Endothelial cell of umbilical vein (primary cell): ENCODE measurements around the gene SPRN. TPM values are rescaled to one million over a fixed set of nuclear protein-coding genes. Genes with fewer than 3 reads are reported as not detected.

Experiments used
- BruUV-seq: library from RNA; stranded (reverse); fragments of 400-500 nt; replicated peaks from 2 replicates; lab custom pipeline; 2021; lab: Mats Ljungman, UMichigan
- CTCF ChIA-PET: fragments of 300-600, 350-600 bp; sonication (Branson Sonifier 250); formaldehyde crosslinking; loops from one replicate; lab custom pipeline; 2021; ENCODE audit warnings: antibody characterized with exemption, inconsistent platforms; lab: Charles Lee
- POLR2A ChIA-PET: fragments of 300-600, 350-600 bp; sonication (Branson Sonifier 250); formaldehyde crosslinking; loops from one replicate; lab custom pipeline; 2021; ENCODE audit warnings: antibody characterized with exemption, inconsistent platforms; lab: Charles Lee
- DNase-seq: peaks from one replicate; pipeline ENCODE4 v3.0.0-alpha.2; 2011; ENCODE audit warnings: low read depth, low spot score
- FAIRE-seq: peaks from 2 replicates; lab custom pipeline; 2011; peaks lifted over from hg19 to GRCh38; lab: Jason Lieb, UNC
- H2AFZ ChIP-seq: 2 replicates; pipeline ENCODE4 v1.6.0; 2012; ENCODE audit warnings: low read depth, low read length, control low read depth, inconsistent platforms
- H3K27ac ChIP-seq: 2 replicates; pipeline ENCODE4 v1.5.1; 2011; ENCODE audit warnings: low read depth, mild to moderate bottlenecking, control low read depth, low read length, moderate library complexity; ENCODE audit not compliant: insufficient read depth
- H3K27me3 ChIP-seq, 2 experiments: 2 replicates each; pipeline versions ENCODE4 v1.6.0 to v1.6.1; 2011; ENCODE audit warnings: low read length in 2 of 2, mixed read lengths in 1 of 2; ENCODE audit not compliant: control insufficient read depth in 2 of 2, insufficient read depth in 2 of 2
- H3K36me3 ChIP-seq, 2 experiments: 2 replicates in 1 of 2; 3 replicates in 1 of 2; pipeline ENCODE4 v1.5.1; 2011; ENCODE audit warnings: low read length in 2 of 2, mild to moderate bottlenecking in 1 of 2, moderate library complexity in 1 of 2; ENCODE audit not compliant: control insufficient read depth in 2 of 2, insufficient read depth in 2 of 2; ENCODE audit errors: extremely low read depth in 1 of 2
- H3K4me1 ChIP-seq: 3 replicates; pipeline ENCODE4 v1.5.1; 2011; ENCODE audit warnings: mild to moderate bottlenecking, low read length; ENCODE audit not compliant: control insufficient read depth, insufficient read depth; ENCODE audit errors: extremely low read depth
- H3K4me2 ChIP-seq: 2 replicates; pipeline ENCODE4 v1.6.1; 2011; ENCODE audit warnings: low read length, control low read depth, mixed read lengths; ENCODE audit not compliant: insufficient read depth
- H3K4me3 ChIP-seq, 3 experiments: fragments of 200-600 bp in 1 of 3; sonication (generic), shearing (Covaris generic) in 1 of 3; replicated peaks in 1 of 3; 2 replicates each; pipeline ENCODE4 v1.5.1; 2011 to 2016; ENCODE audit warnings: control low read depth in 3 of 3, low read length in 3 of 3, mild to moderate bottlenecking in 2 of 3, inconsistent platforms in 1 of 3, low read depth in 1 of 3, moderate library complexity in 1 of 3; ENCODE audit not compliant: insufficient read depth in 1 of 3
- H3K79me2 ChIP-seq: 2 replicates; pipeline ENCODE4 v1.6.0; 2012; ENCODE audit warnings: low read length, inconsistent platforms; ENCODE audit not compliant: control insufficient read depth, insufficient read depth
- H3K9ac ChIP-seq: replicated peaks from 2 replicates; pipeline ENCODE3; 2011; ENCODE audit warnings: low read length, control low read depth; ENCODE audit not compliant: insufficient read depth; ENCODE audit errors: extremely low read depth
- H3K9me1 ChIP-seq: replicated peaks from 3 replicates; pipeline ENCODE4 v1.6.0; 2011; ENCODE audit warnings: mild to moderate bottlenecking, low read length; ENCODE audit not compliant: control insufficient read depth, insufficient read depth; ENCODE audit errors: extremely low read depth
- H3K9me3 ChIP-seq: replicated peaks from 2 replicates; pipeline ENCODE4 v1.5.1; 2012; ENCODE audit warnings: low read length, inconsistent platforms; ENCODE audit not compliant: control insufficient read depth, insufficient read depth
- H4K20me1 ChIP-seq: replicated peaks from 2 replicates; pipeline ENCODE3; 2011; ENCODE audit warnings: mild to moderate bottlenecking, low read length; ENCODE audit not compliant: control insufficient read depth, insufficient read depth; ENCODE audit errors: extremely low read depth
- CTCF ChIP-seq, 2 donors: IDR thresholded peaks; 1 replicate in 1 of 2; 2 replicates in 1 of 2; pipeline ENCODE4 v1.5.1; 2011; ENCODE audit warnings: low read length in 2 of 2, mild to moderate bottlenecking in 2 of 2, moderate library complexity in 2 of 2, control low read depth in 1 of 2, inconsistent platforms in 1 of 2, low read depth in 1 of 2; ENCODE audit not compliant: insufficient read depth in 1 of 2; ENCODE audit errors: extremely low read depth in 1 of 2
- EZH2 ChIP-seq: IDR thresholded peaks from 2 replicates; pipeline ENCODE4 v1.6.1; 2012; ENCODE audit warnings: borderline replicate concordance, low read depth, mild to moderate bottlenecking, moderate library complexity, low read length, inconsistent platforms; ENCODE audit not compliant: severe bottlenecking
- FOS ChIP-seq: IDR thresholded peaks from 2 replicates; pipeline ENCODE4 v1.6.1; 2011; ENCODE audit warnings: mild to moderate bottlenecking, low read length, moderate library complexity, borderline replicate concordance; ENCODE audit not compliant: insufficient read depth
- GATA2 ChIP-seq: IDR thresholded peaks from 2 replicates; pipeline ENCODE4 v1.7.0; 2011; ENCODE audit warnings: low read depth, mild to moderate bottlenecking, moderate library complexity, mixed read lengths, low read length; ENCODE audit not compliant: insufficient read length, insufficient read depth
- JUN ChIP-seq: IDR thresholded peaks from 2 replicates; pipeline ENCODE4 v1.6.1; 2011; ENCODE audit warnings: borderline replicate concordance, low read depth; ENCODE audit not compliant: insufficient read length, insufficient read depth
- MAX ChIP-seq: IDR thresholded peaks from 2 replicates; pipeline ENCODE4 v1.6.1; 2011; ENCODE audit not compliant: insufficient read depth, insufficient read length
- MYC ChIP-seq: IDR thresholded peaks from one replicate; pipeline ENCODE4 v1.6.1; 2011; ENCODE audit warnings: mild to moderate bottlenecking, low read depth, low read length
- POLR2A ChIP-seq: IDR thresholded peaks from 2 replicates; pipeline ENCODE4 v1.6.1; 2012; ENCODE audit warnings: low read depth, mild to moderate bottlenecking, control low read depth, low read length
- POLR2AphosphoS5 ChIP-seq: IDR thresholded peaks from 2 replicates; pipeline ENCODE4 v1.6.1; 2012; ENCODE audit warnings: low read depth, mild to moderate bottlenecking, control low read depth, low read length, moderate library complexity; ENCODE audit not compliant: insufficient read depth
- dilution Hi-C: fragments of 300-500 bp; cut with MboI; formaldehyde crosslinking; loops from one replicate; pipeline ENCODE4 v1.15.0; 2019; ENCODE audit warnings: low sequenced_read_pairs; ENCODE audit not compliant: extremely low pct_ligation_motif_present
- intact Hi-C: fragments of 100-400 bp; cut with micrococcal nuclease; formaldehyde crosslinking; loops from one replicate; pipeline ENCODE4 v1.10.0; 2022
- polyA plus RNA-seq, 4 experiments: library from polyadenylated mRNA; depleted of rRNA in 3 of 4; stranded (reverse) in 3 of 4; unstranded in 1 of 4; fragments of >200 nt; gene quantifications; 2 replicates each; pipeline versions ENCODE4 v1.2.1 to v1.2.3, GENCODE V29; 2011 to 2012; ENCODE audit warnings: missing spikeins in 1 of 4
- total RNA-seq: library from RNA; stranded (reverse); gene quantifications from 2 replicates; pipeline ENCODE4 v1.2.3, GENCODE V29; 2021

Gene SPRN
- total and polyA plus RNA-seq, 2 donors (not counting 3 experiments of a cell fraction or from before 2014, with no cell fraction given): 0.13 TPM; not detected in 1

GRCh38 chr10:133403784-133404183 lies 20.6 kb downstream of the SPRN start:
- TF ChIP-seq EZH2 (no peak), MYC (no peak), JUN (no peak), POLR2A (no peak), POLR2AphosphoS5 (no peak), GATA2 (no peak), FOS (no peak), MAX (no peak)

GRCh38 chr10:133403359-133403758 lies 21.1 kb downstream of the SPRN start:
- no peak overlapping the region for H3K27ac ChIP-seq
- no peaks in the 10 kb centered on the region for H3K9me3 ChIP-seq
- no peak overlapping the region for H3K9ac ChIP-seq
- no peak overlapping the region for H3K4me3 ChIP-seq
- intact Hi-C loops (no loop called here), dilution Hi-C loops (no loop called here)
- CTCF ChIA-PET: no interaction called here
- BruUV-seq: no TSS peak
- no peaks in the 10 kb centered on the region for H3K4me1 ChIP-seq
- no peaks in the 10 kb centered on the region for H4K20me1 ChIP-seq
- FAIRE-seq (no peak), DNase-seq (no peak)
- H2AFZ ChIP-seq: no peak overlapping the region
- POLR2A ChIA-PET: no interaction called here
- H3K9me1 ChIP-seq: no peaks in the 10 kb centered on the region
- no peak overlapping the region for H3K4me2 ChIP-seq
- TF ChIP-seq POLR2A (no peak), MYC (no peak), FOS (no peak), EZH2 (no peak), MAX (no peak), GATA2 (no peak), JUN (no peak), CTCF (IDR thresholded peaks at IDR 0.05; ENCODE audit: extremely low read depth in 1 of 2, insufficient read depth in 1 of 2, low read depth in 1 of 2, low read length in 2 of 2) (no peak)
- no peaks in the 10 kb centered on the region for H3K27me3 ChIP-seq
- peaks cover 15 to 27% of the 10 kb centered on the region in 2 experiments for H3K36me3 ChIP-seq
- H3K79me2 ChIP-seq: peaks cover 37% of the 10 kb centered on the region

More at GRCh38 chr10:133403784-133404183, 20.6 kb downstream of the SPRN start:
- H3K27ac ChIP-seq: no peak overlapping the region
- FAIRE-seq (no peak), DNase-seq (no peak)
- H3K9ac ChIP-seq: no peak overlapping the region
- no peaks in the 10 kb centered on the region for H4K20me1 ChIP-seq
- intact Hi-C loops (no loop called here), dilution Hi-C loops (no loop called here)
- ChIA-PET CTCF (no interaction called here), POLR2A (no interaction called here)
- no peaks in the 10 kb centered on the region for H3K9me1 ChIP-seq
- no TSS peak for BruUV-seq
- H3K4me3 ChIP-seq: no peak overlapping the region
- H3K79me2 ChIP-seq: peaks cover 39% of the 10 kb centered on the region
- no peak overlapping the region for H3K4me2 ChIP-seq
- H3K9me3 ChIP-seq: no peaks in the 10 kb centered on the region
- no peaks in the 10 kb centered on the region for H3K4me1 ChIP-seq
- peaks cover 11 to 27% of the 10 kb centered on the region in 2 experiments for H3K36me3 ChIP-seq
- no peaks in the 10 kb centered on the region for H3K27me3 ChIP-seq
- H2AFZ ChIP-seq: no peak overlapping the region
